ENCODE data around the gene ADTRP.

The ADTRP gene

GRCh38 chr6:11703725-11704124, 74.9 kb downstream of the ADTRP start:
- H3K27ac ChIP-seq = no peak overlapping the region
- no peak for TF ChIP-seq CTCF (conservative IDR thresholded peaks at IDR 0.05)
- TF ChIP-seq ZFX (IDR thresholded peaks at IDR 0.05) = no peak

GRCh38 chr6:11702500-11703130, 76.0 kb downstream of the ADTRP start:
- no peak overlapping the region; the same call in 1 of the 2 replicates for H3K27ac ChIP-seq
- TF ChIP-seq ZFX (IDR thresholded peaks at IDR 0.05) = no peak
- no peak for TF ChIP-seq CTCF (conservative IDR thresholded peaks at IDR 0.05)

- no peak for TF ChIP-seq CTCF (conservative IDR thresholded peaks at IDR 0.05)
- no peak for TF ChIP-seq ZFX (IDR thresholded peaks at IDR 0.05)
- no peak overlapping the region for H3K27ac ChIP-seq
Measured at GRCh38 chr6:11702089-11702488, 76.5 kb downstream of the ADTRP start.

GRCh38 chr6:11701573-11701972, 77.0 kb downstream of the ADTRP start:
- TF ChIP-seq CTCF (conservative IDR thresholded peaks at IDR 0.05) (no peak), ZFX (IDR thresholded peaks at IDR 0.05) (no peak)
- H3K27ac ChIP-seq = no peak overlapping the region

GRCh38 chr6:11700118-11700718, 78.4 kb downstream of the ADTRP start:
- TF ChIP-seq ZFX (IDR thresholded peaks at IDR 0.05) = no peak
- TF ChIP-seq CTCF (conservative IDR thresholded peaks at IDR 0.05) = peak; percentile 39
- no peak overlapping the region for H3K27ac ChIP-seq

GRCh38 chr6:11699576-11699975, 79.0 kb downstream of the ADTRP start:
- TF ChIP-seq CTCF (conservative IDR thresholded peaks at IDR 0.05) (no peak), ZFX (IDR thresholded peaks at IDR 0.05) (no peak)
- H3K27ac ChIP-seq = no peak overlapping the region

- no peak for TF ChIP-seq CTCF (conservative IDR thresholded peaks at IDR 0.05)
- TF ChIP-seq ZFX (IDR thresholded peaks at IDR 0.05) = no peak
- H3K27ac ChIP-seq = no peak overlapping the region
Measured at GRCh38 chr6:11692451-11693376, 85.9 kb downstream of the ADTRP start.
